Effector CD8-positive, alpha-beta T cell (primary cell): ENCODE results near the gene DGKG.

Source experiments
- DNase-seq: peaks from one replicate; lab custom pipeline; 2025; lab: John Stamatoyannopoulos, UW

The DGKG gene

GRCh38 chr3:186209810-186210752 lies 152.0 kb downstream of the DGKG start:
- DNase-seq: no peak

GRCh38 chr3:186208296-186208989 lies 153.6 kb downstream of the DGKG start:
- DNase-seq: no peak

GRCh38 chr3:186207515-186207914 lies 154.5 kb downstream of the DGKG start:
- DNase-seq: no peak

GRCh38 chr3:186200726-186201125 lies 161.3 kb downstream of the DGKG start:
- no peak for DNase-seq

GRCh38 chr3:186198442-186198841 lies 163.6 kb downstream of the DGKG start:
- DNase-seq: no peak

GRCh38 chr3:186194451-186194811 lies 167.6 kb downstream of the DGKG start:
- no peak for DNase-seq

- DNase-seq: no peak
These were observed 168.2 kb downstream of the DGKG start for GRCh38 chr3:186193534-186194450.

GRCh38 chr3:186192823-186193222 lies 169.2 kb downstream of the DGKG start:
- DNase-seq: no peak

GRCh38 chr3:186189492-186189891 lies 172.5 kb downstream of the DGKG start:
- DNase-seq: no peak

- no peak for DNase-seq
These were observed 174.4 kb downstream of the DGKG start for GRCh38 chr3:186187401-186188275.

GRCh38 chr3:186185194-186185787 lies 176.7 kb downstream of the DGKG start:
- DNase-seq: no peak

GRCh38 chr3:186184021-186184420 lies 178.0 kb downstream of the DGKG start:
- no peak for DNase-seq

- DNase-seq: no peak
These were observed 179.2 kb downstream of the DGKG start for GRCh38 chr3:186182850-186183249.

- no peak for DNase-seq
These were observed 180.1 kb downstream of the DGKG start for GRCh38 chr3:186181901-186182300.

GRCh38 chr3:186180891-186181481 lies 181.0 kb downstream of the DGKG start:
- no peak for DNase-seq

GRCh38 chr3:186180151-186180550 lies 181.9 kb downstream of the DGKG start:
- DNase-seq: no peak

- no peak for DNase-seq
These were observed 183.6 kb downstream of the DGKG start for GRCh38 chr3:186178412-186178811.

- no peak for DNase-seq
These were observed 185.6 kb downstream of the DGKG start for GRCh38 chr3:186176373-186176990.

GRCh38 chr3:186173224-186173815 lies 188.7 kb downstream of the DGKG start:
- no peak for DNase-seq
